Astrocyte of the spinal cord (primary cell): Measurements from ENCODE around the gene OPCML.

Experiments
- DNase-seq: peaks from one replicate; pipeline ENCODE4 v3.0.0; 2011; ENCODE audit warnings: low read depth, low spot score
- H3K4me3 ChIP-seq: 2 replicates; pipeline ENCODE4 v1.5.1; 2011; ENCODE audit warnings: low read depth, mild to moderate bottlenecking, low read length, moderate library complexity
- CTCF ChIP-seq: IDR thresholded peaks from 2 replicates; pipeline ENCODE4 v1.5.1; 2012; ENCODE audit warnings: low read depth, mild to moderate bottlenecking, low read length, inconsistent platforms
- in situ Hi-C: cut with HindIII; loops from 2 replicates; pipeline ENCODE4 v1.10.0; 2017; ENCODE audit warnings: low sequenced_read_pairs

OPCML gene

GRCh38 chr11:132519241-132519815 lies 1013.0 kb downstream of the OPCML start:
- DNase-seq: no peak
- no peak overlapping the region for H3K4me3 ChIP-seq
- no peak for TF ChIP-seq CTCF
- in situ Hi-C loops: no loop called here

GRCh38 chr11:132504501-132505041 lies 1027.7 kb downstream of the OPCML start:
- in situ Hi-C loops: no loop called here
- no peak overlapping the region for H3K4me3 ChIP-seq
- no peak for DNase-seq
- no peak for TF ChIP-seq CTCF

GRCh38 chr11:132501356-132501755 lies 1030.9 kb downstream of the OPCML start:
- TF ChIP-seq CTCF: no peak

DNA sequence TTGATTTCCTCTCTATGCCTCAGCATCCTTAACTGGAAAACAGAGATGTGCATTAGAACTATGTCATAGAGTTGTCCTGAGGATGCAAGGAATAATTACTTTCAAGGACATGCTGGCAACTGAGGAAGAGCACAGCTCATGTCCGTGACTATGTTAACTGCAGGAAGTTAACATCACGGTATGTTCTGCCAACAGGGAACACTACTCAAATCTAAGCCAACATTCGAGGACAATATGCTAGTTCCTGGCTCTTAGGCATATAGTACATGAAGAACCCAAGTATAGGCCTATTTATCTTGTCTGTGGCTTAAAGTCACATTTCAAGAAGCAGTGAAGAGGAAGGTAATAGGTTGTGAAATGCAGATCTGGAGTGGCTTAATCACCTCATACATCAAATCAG lies 1032.6 kb downstream of the OPCML start:
- no peak for DNase-seq
- in situ Hi-C loops: no loop called here
- no peak for TF ChIP-seq CTCF
- no peak overlapping the region for H3K4me3 ChIP-seq

More at GRCh38 chr11:132501356-132501755, 1030.9 kb downstream of the OPCML start:
- no peak for DNase-seq
- H3K4me3 ChIP-seq: no peak overlapping the region
- in situ Hi-C loops: no loop called here

DNA sequence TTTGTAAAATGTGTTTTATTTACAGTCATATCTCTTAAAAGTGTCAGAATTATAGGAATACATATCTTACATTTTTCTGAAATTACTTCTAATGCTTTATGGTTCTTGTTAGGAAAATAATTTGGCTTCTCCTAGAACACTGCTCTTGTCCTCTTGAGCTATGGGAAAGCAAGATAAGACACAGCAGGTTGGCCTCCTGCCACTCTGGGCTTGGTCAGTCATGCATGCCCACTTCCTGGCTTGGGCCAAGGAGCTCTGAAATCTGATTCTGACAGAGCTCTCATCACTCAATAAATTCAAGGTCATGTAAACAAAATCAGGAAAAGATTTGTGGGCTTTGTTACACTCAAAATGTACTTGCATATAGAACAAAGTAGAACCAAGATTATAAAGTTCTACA lies 1036.0 kb downstream of the OPCML start:
- in situ Hi-C loops: no loop called here
- no peak for DNase-seq
- H3K4me3 ChIP-seq: no peak overlapping the region
- TF ChIP-seq CTCF: no peak

GRCh38 chr11:132493801-132494200 lies 1038.5 kb downstream of the OPCML start:
- no peak for DNase-seq
- no peak for TF ChIP-seq CTCF
- no peak overlapping the region for H3K4me3 ChIP-seq
- in situ Hi-C loops: no loop called here
